Measurements from ENCODE around the gene AGBL2.

DNA sequence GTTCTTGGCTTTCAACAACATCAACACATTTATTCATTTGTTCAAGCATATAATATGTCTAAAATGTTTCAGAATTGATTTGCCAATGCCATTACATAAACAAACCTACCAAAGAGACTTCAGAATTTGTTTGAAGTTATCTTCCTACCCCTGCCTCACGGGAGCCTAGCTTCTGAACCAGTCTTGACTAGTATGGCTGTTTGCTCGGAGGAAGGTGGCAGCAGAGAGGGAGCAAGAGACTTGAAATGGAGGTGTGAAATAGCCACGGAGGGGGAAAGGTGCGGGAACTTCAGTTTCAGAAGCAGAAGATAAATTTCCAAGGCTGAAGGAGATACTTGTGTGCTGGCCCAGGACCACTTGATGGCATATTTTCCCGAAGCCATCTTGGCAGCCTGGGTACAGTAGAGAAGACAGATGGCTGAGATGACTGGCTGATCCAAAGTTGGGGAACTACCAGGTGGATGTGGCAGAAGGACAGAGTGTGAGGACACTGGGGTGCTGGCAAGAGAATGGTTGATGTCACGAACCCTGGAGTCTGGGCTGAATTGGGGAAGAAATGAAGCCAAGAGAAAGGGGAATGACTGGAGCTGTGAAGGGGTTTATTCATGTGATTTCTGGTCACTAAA lies 58.8 kb downstream of the AGBL2 start:
- no peak for TF ChIP-seq CTCF (IDR thresholded peaks at IDR 0.05; ENCODE audit: low read depth, low read length)
- TF ChIP-seq EZH2phosphoT487 (IDR thresholded peaks at IDR 0.05; ENCODE audit: low read depth), result no peak

All from OCI-LY3 (cell line).